ENCODE results near the gene PVALB.

The PVALB gene

GRCh38 chr22:36816636-36817524 lies at the start of gene PVALB:
Gene PVALB, minus strand, starts transcription at chr22:36817035. Its CDS starts 30 bp downstream, at chr22:36817005.
- no peak for DNase-seq (ENCODE audit: low read depth in 2 of 3, low spot score in 1 of 3)

- DNase-seq (ENCODE audit: low read depth in 2 of 3, low spot score in 1 of 3) = no peak
Observed at GRCh38 chr22:36865346-36865745, 48.5 kb upstream of the PVALB start.

- no peak for DNase-seq (ENCODE audit: low read depth in 2 of 3, low spot score in 1 of 3)
Observed at GRCh38 chr22:36864454-36865215, 47.8 kb upstream of the PVALB start.

- DNase-seq (ENCODE audit: low read depth in 2 of 3, low spot score in 1 of 3) = no peak
Observed at GRCh38 chr22:36863979-36864378, 47.1 kb upstream of the PVALB start.

GRCh38 chr22:36863281-36863680 lies 46.4 kb upstream of the PVALB start:
- no peak for DNase-seq (ENCODE audit: low read depth in 2 of 3, low spot score in 1 of 3)

GRCh38 chr22:36862251-36863242 lies 45.7 kb upstream of the PVALB start:
- DNase-seq (ENCODE audit: low read depth in 2 of 3, low spot score in 1 of 3) = no peak

GRCh38 chr22:36860821-36861659 lies 44.2 kb upstream of the PVALB start, which contains the start of gene NCF4:
Gene NCF4, plus strand, starts transcription at chr22:36861006. Its CDS starts 166 bp downstream, at chr22:36861172.
- peak; percentile 13 to 39 (median 39) for DNase-seq (ENCODE audit: low read depth in 2 of 3, low spot score in 1 of 3)

GRCh38 chr22:36860438-36860820 lies 43.6 kb upstream of the PVALB start:
- no peak for DNase-seq (ENCODE audit: low read depth in 2 of 3, low spot score in 1 of 3)

GRCh38 chr22:36860017-36860416 lies 43.2 kb upstream of the PVALB start:
- DNase-seq (ENCODE audit: low read depth in 2 of 3, low spot score in 1 of 3) = no peak

- no peak for DNase-seq (ENCODE audit: low read depth in 2 of 3, low spot score in 1 of 3)
Observed at GRCh38 chr22:36858966-36859365, 42.1 kb upstream of the PVALB start.

GRCh38 chr22:36858156-36858555 lies 41.3 kb upstream of the PVALB start:
- no peak for DNase-seq (ENCODE audit: low read depth in 2 of 3, low spot score in 1 of 3)

- DNase-seq (ENCODE audit: low read depth in 2 of 3, low spot score in 1 of 3) = no peak
Observed at GRCh38 chr22:36856792-36857135, 39.9 kb upstream of the PVALB start.

- DNase-seq (ENCODE audit: low read depth in 2 of 3, low spot score in 1 of 3) = peak; percentile 84 to 98 (median 90)
Observed at GRCh38 chr22:36856121-36856791, 39.4 kb upstream of the PVALB start.

GRCh38 chr22:36855478-36855877 lies 38.6 kb upstream of the PVALB start:
- no peak for DNase-seq (ENCODE audit: low read depth in 2 of 3, low spot score in 1 of 3)

GRCh38 chr22:36853407-36854099 lies 36.7 kb upstream of the PVALB start:
- DNase-seq (ENCODE audit: low read depth in 2 of 3, low spot score in 1 of 3) = peak; percentile 87 to 96 (median 92)

GRCh38 chr22:36852056-36852973 lies 35.5 kb upstream of the PVALB start:
- no peak for DNase-seq (ENCODE audit: low read depth in 2 of 3, low spot score in 1 of 3)

- no peak for DNase-seq (ENCODE audit: low read depth in 2 of 3, low spot score in 1 of 3)
Observed at GRCh38 chr22:36850682-36851081, 33.8 kb upstream of the PVALB start.

- DNase-seq (ENCODE audit: low read depth in 2 of 3, low spot score in 1 of 3) = no peak
Observed at GRCh38 chr22:36850056-36850455, 33.2 kb upstream of the PVALB start.

All from stimulated activated CD4-positive, alpha-beta T cell treated with anti-CD3 and anti-CD28 coated beads, Interleukin-12 subunit alpha, Interleukin-12 subunit beta, amount 100 ng/mL, for 48 hours (primary cell).